Neural cell (in vitro differentiated cells): ENCODE data around the gene TRABD2A. TPM values are rescaled to one million over a fixed set of nuclear protein-coding genes. Genes with fewer than 3 reads are reported as not detected.

ENCODE experiments used
- H2AFZ ChIP-seq: fragments of 200-600, 300-800 bp; sonication (generic), shearing (Covaris generic); 2 replicates; pipeline ENCODE4 v1.6.0; 2014; ENCODE audit warnings: low read depth, mild to moderate bottlenecking, antibody characterized with exemption, low read length, moderate library complexity
- H3F3A ChIP-seq: fragments of 200-600 bp; shearing (Covaris generic); 2 replicates; pipeline ENCODE4 v1.6.1; 2016; ENCODE audit warnings: mild to moderate bottlenecking, moderate library complexity, mixed read lengths, antibody characterized with exemption, low read length; ENCODE audit not compliant: insufficient read depth, poor library complexity, severe bottlenecking
- H3K27ac ChIP-seq: fragments of 200-600, 300-800 bp; sonication (generic), shearing (Covaris generic); 2 replicates; pipeline ENCODE4 v1.5.1; 2014; ENCODE audit warnings: mild to moderate bottlenecking, low read length, moderate library complexity
- H3K27me3 ChIP-seq: fragments of 300-800, 200-600 bp; sonication (generic), shearing (Covaris generic); 2 replicates; pipeline ENCODE4 v1.6.0; 2014; ENCODE audit warnings: mild to moderate bottlenecking, low read depth, low read length, moderate library complexity; ENCODE audit not compliant: insufficient read depth
- H3K36me3 ChIP-seq: fragments of 300-800, 200-600 bp; sonication (generic), shearing (Covaris generic); 2 replicates; pipeline ENCODE4 v1.5.1; 2014; ENCODE audit warnings: mild to moderate bottlenecking, antibody characterized with exemption, low read length, moderate library complexity; ENCODE audit not compliant: insufficient read depth
- H3K4me2 ChIP-seq: fragments of 300-800, 200-600 bp; sonication (generic), shearing (Covaris generic); 2 replicates; pipeline ENCODE4 v1.6.0; 2014; ENCODE audit warnings: mild to moderate bottlenecking, low read length
- H3K4me3 ChIP-seq: fragments of 300-800, 200-600 bp; sonication (generic), shearing (Covaris generic); 2 replicates; pipeline ENCODE4 v1.5.1; 2014; ENCODE audit warnings: mild to moderate bottlenecking, low read length, moderate library complexity
- H3K79me2 ChIP-seq: fragments of 200-600 bp; shearing (Covaris generic); replicated peaks from 2 replicates; pipeline ENCODE4 v1.6.0; 2014; ENCODE audit warnings: mild to moderate bottlenecking, low read length, moderate library complexity; ENCODE audit not compliant: insufficient read depth
- H3K9ac ChIP-seq: fragments of 300-800, 200-600 bp; sonication (generic), shearing (Covaris generic); 2 replicates; pipeline ENCODE4 v1.6.1; 2016; ENCODE audit warnings: mild to moderate bottlenecking, low read length, mixed read lengths
- H3K9me2 ChIP-seq: fragments of 200-600 bp; shearing (Covaris generic); 2 replicates; pipeline ENCODE4 v1.6.1; 2016; ENCODE audit warnings: mild to moderate bottlenecking, low read length, mixed read lengths; ENCODE audit not compliant: insufficient read depth
- H3K9me3 ChIP-seq: fragments of 200-600, 300-800 bp; sonication (generic), shearing (Covaris generic); 2 replicates; pipeline ENCODE4 v1.6.1; 2016; ENCODE audit warnings: mild to moderate bottlenecking, mixed run types, low read length, moderate library complexity, mixed read lengths
- H4K20me1 ChIP-seq: fragments of 200-600 bp; shearing (Covaris generic); 2 replicates; pipeline ENCODE4 v1.6.1; 2016; ENCODE audit warnings: mild to moderate bottlenecking, mixed run types; ENCODE audit not compliant: insufficient read depth
- EP300 ChIP-seq: fragments of 450-650 bp; conservative IDR thresholded peaks from 2 replicates; pipeline ENCODE4 v1.6.1; 2014; ENCODE audit warnings: antibody characterized with exemption, mild to moderate bottlenecking, moderate library complexity; ENCODE audit not compliant: poor library complexity, severe bottlenecking
- EZH2 ChIP-seq: fragments of 200-600, 300-800 bp; shearing (Covaris generic), sonication (generic); IDR thresholded peaks from 2 replicates; pipeline ENCODE4 v1.6.1; 2014; ENCODE audit warnings: antibody characterized with exemption, low read length, borderline replicate concordance, mild to moderate bottlenecking; ENCODE audit not compliant: insufficient read depth, poor library complexity, severe bottlenecking
- MXI1 ChIP-seq: fragments of 450-650 bp; conservative IDR thresholded peaks from 2 replicates; pipeline ENCODE4 v1.6.1; 2014; ENCODE audit warnings: antibody characterized with exemption, mild to moderate bottlenecking; ENCODE audit not compliant: poor library complexity, severe bottlenecking
- POLR2AphosphoS5 ChIP-seq: IDR thresholded peaks from 2 replicates; pipeline ENCODE4 v1.6.1; 2012
- RAD21 ChIP-seq: fragments of 450-650 bp; conservative IDR thresholded peaks from 2 replicates; pipeline ENCODE4 v1.6.1; 2014; ENCODE audit warnings: antibody characterized with exemption, mild to moderate bottlenecking, moderate library complexity
- SMC3 ChIP-seq: fragments of 450-650 bp; conservative IDR thresholded peaks from 2 replicates; pipeline ENCODE4 v1.6.1; 2014; ENCODE audit warnings: antibody characterized with exemption, mild to moderate bottlenecking, moderate library complexity; ENCODE audit not compliant: poor library complexity
- TAF1 ChIP-seq: IDR thresholded peaks from 2 replicates; pipeline ENCODE4 v1.6.1; 2012; ENCODE audit warnings: low read depth
- polyA plus RNA-seq: library from polyadenylated mRNA; depleted of rRNA; stranded (reverse); fragments of >200 nt; gene quantifications from 2 replicates; pipeline ENCODE4 v1.2.3, GENCODE V29; 2014
- TF ChIP-seq, protein P1 (sequence below): fragments of 450-650 bp; IDR thresholded peaks from 2 replicates; pipeline ENCODE4 v1.5.1; 2014; ENCODE audit warnings: antibody characterized with exemption, mild to moderate bottlenecking, moderate library complexity; ENCODE audit not compliant: poor library complexity, severe bottlenecking
- TF ChIP-seq, protein P2 (sequence below): IDR thresholded peaks from 2 replicates; pipeline ENCODE4 v1.6.1; 2012; ENCODE audit warnings: borderline replicate concordance

Gene TRABD2A
- polyA plus RNA-seq, 1 donor from 2014 or later, result 0.17 TPM

DNA sequence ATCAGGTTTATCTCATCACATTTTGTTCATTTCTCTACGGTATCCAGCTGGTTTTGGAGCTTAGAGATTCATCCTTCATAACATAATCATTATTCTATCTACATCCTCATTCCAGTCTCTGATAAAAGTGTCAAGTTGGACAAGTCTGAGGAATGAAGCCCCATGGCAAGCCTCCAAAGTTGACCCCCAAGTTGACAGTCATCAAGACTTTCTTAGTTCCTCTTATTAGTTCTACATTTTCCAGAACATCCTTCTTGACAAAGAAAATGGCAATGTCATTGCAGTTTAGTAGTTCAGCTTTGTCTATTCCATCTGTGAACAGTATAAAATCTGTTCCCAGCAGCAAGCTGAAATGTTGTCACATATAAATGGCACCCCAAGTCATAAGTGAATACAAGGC is 20.1 kb upstream of the TRABD2A start:
- no peaks in the 10 kb centered on the region for H3K9me3 ChIP-seq
- H2AFZ ChIP-seq, result no peak overlapping the region
- H3K9ac ChIP-seq, result no peak overlapping the region
- no peaks in the 10 kb centered on the region for H4K20me1 ChIP-seq
- H3F3A ChIP-seq, result no peaks in the 10 kb centered on the region
- H3K79me2 ChIP-seq, result peaks cover 4% of the 10 kb centered on the region
- H3K9me2 ChIP-seq, result no peaks in the 10 kb centered on the region
- no peak overlapping the region for H3K4me2 ChIP-seq
- H3K27ac ChIP-seq, result no peak overlapping the region
- H3K4me3 ChIP-seq, result no peak overlapping the region
- TF ChIP-seq POLR2AphosphoS5 (no peak), SMC3 (no peak), EZH2 (no peak), EP300 (no peak), MXI1 (no peak), TAF1 (no peak), RAD21 (no peak)
- TF ChIP-seq, protein P1, sequence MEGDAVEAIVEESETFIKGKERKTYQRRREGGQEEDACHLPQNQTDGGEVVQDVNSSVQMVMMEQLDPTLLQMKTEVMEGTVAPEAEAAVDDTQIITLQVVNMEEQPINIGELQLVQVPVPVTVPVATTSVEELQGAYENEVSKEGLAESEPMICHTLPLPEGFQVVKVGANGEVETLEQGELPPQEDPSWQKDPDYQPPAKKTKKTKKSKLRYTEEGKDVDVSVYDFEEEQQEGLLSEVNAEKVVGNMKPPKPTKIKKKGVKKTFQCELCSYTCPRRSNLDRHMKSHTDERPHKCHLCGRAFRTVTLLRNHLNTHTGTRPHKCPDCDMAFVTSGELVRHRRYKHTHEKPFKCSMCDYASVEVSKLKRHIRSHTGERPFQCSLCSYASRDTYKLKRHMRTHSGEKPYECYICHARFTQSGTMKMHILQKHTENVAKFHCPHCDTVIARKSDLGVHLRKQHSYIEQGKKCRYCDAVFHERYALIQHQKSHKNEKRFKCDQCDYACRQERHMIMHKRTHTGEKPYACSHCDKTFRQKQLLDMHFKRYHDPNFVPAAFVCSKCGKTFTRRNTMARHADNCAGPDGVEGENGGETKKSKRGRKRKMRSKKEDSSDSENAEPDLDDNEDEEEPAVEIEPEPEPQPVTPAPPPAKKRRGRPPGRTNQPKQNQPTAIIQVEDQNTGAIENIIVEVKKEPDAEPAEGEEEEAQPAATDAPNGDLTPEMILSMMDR, result no peak
- TF ChIP-seq, protein P2, sequence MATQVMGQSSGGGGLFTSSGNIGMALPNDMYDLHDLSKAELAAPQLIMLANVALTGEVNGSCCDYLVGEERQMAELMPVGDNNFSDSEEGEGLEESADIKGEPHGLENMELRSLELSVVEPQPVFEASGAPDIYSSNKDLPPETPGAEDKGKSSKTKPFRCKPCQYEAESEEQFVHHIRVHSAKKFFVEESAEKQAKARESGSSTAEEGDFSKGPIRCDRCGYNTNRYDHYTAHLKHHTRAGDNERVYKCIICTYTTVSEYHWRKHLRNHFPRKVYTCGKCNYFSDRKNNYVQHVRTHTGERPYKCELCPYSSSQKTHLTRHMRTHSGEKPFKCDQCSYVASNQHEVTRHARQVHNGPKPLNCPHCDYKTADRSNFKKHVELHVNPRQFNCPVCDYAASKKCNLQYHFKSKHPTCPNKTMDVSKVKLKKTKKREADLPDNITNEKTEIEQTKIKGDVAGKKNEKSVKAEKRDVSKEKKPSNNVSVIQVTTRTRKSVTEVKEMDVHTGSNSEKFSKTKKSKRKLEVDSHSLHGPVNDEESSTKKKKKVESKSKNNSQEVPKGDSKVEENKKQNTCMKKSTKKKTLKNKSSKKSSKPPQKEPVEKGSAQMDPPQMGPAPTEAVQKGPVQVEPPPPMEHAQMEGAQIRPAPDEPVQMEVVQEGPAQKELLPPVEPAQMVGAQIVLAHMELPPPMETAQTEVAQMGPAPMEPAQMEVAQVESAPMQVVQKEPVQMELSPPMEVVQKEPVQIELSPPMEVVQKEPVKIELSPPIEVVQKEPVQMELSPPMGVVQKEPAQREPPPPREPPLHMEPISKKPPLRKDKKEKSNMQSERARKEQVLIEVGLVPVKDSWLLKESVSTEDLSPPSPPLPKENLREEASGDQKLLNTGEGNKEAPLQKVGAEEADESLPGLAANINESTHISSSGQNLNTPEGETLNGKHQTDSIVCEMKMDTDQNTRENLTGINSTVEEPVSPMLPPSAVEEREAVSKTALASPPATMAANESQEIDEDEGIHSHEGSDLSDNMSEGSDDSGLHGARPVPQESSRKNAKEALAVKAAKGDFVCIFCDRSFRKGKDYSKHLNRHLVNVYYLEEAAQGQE, result no peak
- no peaks in the 10 kb centered on the region for H3K36me3 ChIP-seq
- no peaks in the 10 kb centered on the region for H3K27me3 ChIP-seq

DNA sequence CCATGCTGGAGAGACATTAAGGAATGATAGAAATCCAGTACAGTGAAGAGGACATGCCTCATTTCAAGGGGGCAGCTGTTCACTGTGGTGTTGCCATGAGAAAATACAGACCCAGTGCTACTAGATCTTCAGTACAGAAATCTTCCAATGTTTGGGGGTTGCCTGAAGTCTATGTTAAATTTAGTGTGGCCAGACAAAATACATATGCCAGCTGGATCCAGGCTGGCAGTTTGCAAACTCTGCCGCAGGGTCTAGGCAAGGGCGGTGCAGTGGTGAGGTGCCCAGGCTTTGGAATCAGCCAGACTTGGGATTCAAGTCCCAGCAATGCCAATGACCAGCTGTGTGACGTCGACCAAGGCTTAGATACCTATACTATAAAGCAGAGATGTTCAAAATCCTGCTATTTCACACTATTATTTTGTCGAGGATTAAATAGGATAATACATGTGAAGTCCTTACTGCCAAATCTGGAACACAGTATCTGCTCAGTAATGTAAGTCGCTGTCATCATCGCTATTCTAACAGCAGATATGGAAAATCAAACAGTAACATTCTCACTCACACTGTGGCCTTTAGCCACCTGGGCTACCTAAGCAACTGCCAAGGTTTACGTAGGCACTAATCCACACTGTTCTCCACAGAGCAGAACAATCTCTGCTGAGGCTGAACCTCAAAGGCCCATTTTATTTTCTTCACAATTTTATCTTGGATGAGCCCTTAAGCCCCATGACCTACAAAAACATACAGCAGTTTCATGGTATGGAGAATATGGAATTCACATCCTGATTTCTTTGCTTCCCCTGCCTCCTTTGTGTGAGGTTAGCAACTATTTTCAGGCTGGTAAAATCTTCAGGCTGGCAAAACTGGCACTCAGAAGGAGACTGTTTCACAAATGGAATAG is 18.7 kb upstream of the TRABD2A start:
- Histone ChIP-seq H2AFZ (no peak overlapping the region), H3K9ac (no peak overlapping the region), H3K27me3 (no peaks in the 10 kb centered on the region), H3K9me2 (no peaks in the 10 kb centered on the region), H3K4me3 (no peak overlapping the region), H3K4me2 (no peak overlapping the region), H3K36me3 (no peaks in the 10 kb centered on the region), H4K20me1 (no peaks in the 10 kb centered on the region), H3K9me3 (no peaks in the 10 kb centered on the region), H3K79me2 (no peaks in the 10 kb centered on the region), H3F3A (no peaks in the 10 kb centered on the region), H3K27ac (no peak overlapping the region)
- no peak for TF ChIP-seq SMC3
